OCI-LY1 (cell line): ENCODE measurements around the gene MYMK.

Experiments
- EZH2 ChIP-seq: fragments of 200-600 bp; sonication (generic), shearing (Covaris generic); IDR thresholded peaks from 2 replicates; pipeline ENCODE4 v1.8.0; 2017; ENCODE audit warnings: borderline replicate concordance, mixed run types, mild to moderate bottlenecking, antibody characterized with exemption, low read length, moderate library complexity, mixed read lengths
- TF ChIP-seq, protein P1 (sequence below): fragments of 200-600 bp; sonication (generic), shearing (Covaris generic); IDR thresholded peaks from 2 replicates; pipeline ENCODE4 v1.5.1; 2017; ENCODE audit warnings: mild to moderate bottlenecking, antibody characterized with exemption, low read length, moderate library complexity, mixed read lengths

GRCh38 chr9:133507246-133507965 lies 17.4 kb downstream of the MYMK start:
- TF ChIP-seq EZH2, result no peak
- TF ChIP-seq, protein P1, sequence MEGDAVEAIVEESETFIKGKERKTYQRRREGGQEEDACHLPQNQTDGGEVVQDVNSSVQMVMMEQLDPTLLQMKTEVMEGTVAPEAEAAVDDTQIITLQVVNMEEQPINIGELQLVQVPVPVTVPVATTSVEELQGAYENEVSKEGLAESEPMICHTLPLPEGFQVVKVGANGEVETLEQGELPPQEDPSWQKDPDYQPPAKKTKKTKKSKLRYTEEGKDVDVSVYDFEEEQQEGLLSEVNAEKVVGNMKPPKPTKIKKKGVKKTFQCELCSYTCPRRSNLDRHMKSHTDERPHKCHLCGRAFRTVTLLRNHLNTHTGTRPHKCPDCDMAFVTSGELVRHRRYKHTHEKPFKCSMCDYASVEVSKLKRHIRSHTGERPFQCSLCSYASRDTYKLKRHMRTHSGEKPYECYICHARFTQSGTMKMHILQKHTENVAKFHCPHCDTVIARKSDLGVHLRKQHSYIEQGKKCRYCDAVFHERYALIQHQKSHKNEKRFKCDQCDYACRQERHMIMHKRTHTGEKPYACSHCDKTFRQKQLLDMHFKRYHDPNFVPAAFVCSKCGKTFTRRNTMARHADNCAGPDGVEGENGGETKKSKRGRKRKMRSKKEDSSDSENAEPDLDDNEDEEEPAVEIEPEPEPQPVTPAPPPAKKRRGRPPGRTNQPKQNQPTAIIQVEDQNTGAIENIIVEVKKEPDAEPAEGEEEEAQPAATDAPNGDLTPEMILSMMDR, result no peak
